OCI-LY1 (cell line): ENCODE results near the gene TMEM18.

Experiments
- H2AFZ ChIP-seq: fragments of 200-600 bp; sonication (generic), shearing (Covaris generic); 2 replicates; pipeline ENCODE4 v1.6.0; 2014; ENCODE audit warnings: antibody characterized with exemption, mild to moderate bottlenecking, low read length
- H3F3A ChIP-seq: fragments of 200-600 bp; sonication (generic), shearing (Covaris generic); 2 replicates; pipeline ENCODE4 v1.6.0; 2014; ENCODE audit warnings: mild to moderate bottlenecking, antibody characterized with exemption, low read length, moderate library complexity; ENCODE audit not compliant: insufficient read depth
- H3K27ac ChIP-seq: fragments of 200-600 bp; sonication (generic); 2 replicates; pipeline ENCODE4 v1.5.1; 2014; ENCODE audit warnings: low read length, mixed run types, mild to moderate bottlenecking, low read depth; ENCODE audit not compliant: poor library complexity, severe bottlenecking
- H3K27me3 ChIP-seq: fragments of 200-600 bp; sonication (generic); 2 replicates; pipeline ENCODE4 v1.6.0; 2014; ENCODE audit warnings: antibody characterized with exemption, mild to moderate bottlenecking, low read length, moderate library complexity; ENCODE audit not compliant: insufficient read depth
- H3K36me3 ChIP-seq: fragments of 200-600 bp; sonication (generic); 2 replicates; pipeline ENCODE4 v1.6.1; 2014; ENCODE audit warnings: mild to moderate bottlenecking, antibody characterized with exemption, low read length, moderate library complexity, mixed read lengths; ENCODE audit not compliant: insufficient read depth
- H3K4me1 ChIP-seq: fragments of 200-600 bp; sonication (generic); 2 replicates; pipeline ENCODE4 v1.5.1; 2014; ENCODE audit warnings: mild to moderate bottlenecking, low read length, moderate library complexity; ENCODE audit not compliant: insufficient read depth, severe bottlenecking
- H3K4me2 ChIP-seq: fragments of 200-600 bp; sonication (generic), shearing (Covaris generic); 2 replicates; pipeline ENCODE4 v1.6.1; 2014; ENCODE audit warnings: low read length
- H3K4me3 ChIP-seq: fragments of 200-600 bp; sonication (generic); 2 replicates; pipeline ENCODE4 v1.5.1; 2014; ENCODE audit warnings: low read length, low read depth, mild to moderate bottlenecking, mixed read lengths; ENCODE audit not compliant: poor library complexity, severe bottlenecking
- H3K79me2 ChIP-seq: fragments of 200-600 bp; shearing (Covaris generic); 2 replicates; pipeline ENCODE4 v1.6.1; 2016; ENCODE audit warnings: mixed run types, low read length, mixed read lengths; ENCODE audit not compliant: insufficient read depth
- H3K9ac ChIP-seq: fragments of 200-600 bp; sonication (generic), shearing (Covaris generic); 2 replicates; pipeline ENCODE4 v1.6.1; 2014; ENCODE audit warnings: mild to moderate bottlenecking, low read length, mixed read lengths
- H3K9me2 ChIP-seq: fragments of 200-600 bp; sonication (generic), shearing (Covaris generic); 2 replicates; pipeline ENCODE4 v1.6.1; 2014; ENCODE audit warnings: low read depth, mild to moderate bottlenecking, low read length, mixed read lengths
- H3K9me3 ChIP-seq: fragments of 200-600 bp; shearing (Covaris generic); 2 replicates; pipeline ENCODE4 v1.6.1; 2014; ENCODE audit warnings: low read length, mixed read lengths
- H4K20me1 ChIP-seq: fragments of 200-600 bp; sonication (generic), shearing (Covaris generic); 2 replicates; pipeline ENCODE4 v1.6.0; 2016; ENCODE audit warnings: mild to moderate bottlenecking, low read length; ENCODE audit not compliant: insufficient read depth
- EZH2 ChIP-seq: fragments of 200-600 bp; sonication (generic), shearing (Covaris generic); IDR thresholded peaks from 2 replicates; pipeline ENCODE4 v1.8.0; 2017; ENCODE audit warnings: borderline replicate concordance, mixed run types, mild to moderate bottlenecking, antibody characterized with exemption, low read length, moderate library complexity, mixed read lengths
- TF ChIP-seq, protein P1 (sequence below): fragments of 200-600 bp; sonication (generic), shearing (Covaris generic); IDR thresholded peaks from 2 replicates; pipeline ENCODE4 v1.5.1; 2017; ENCODE audit warnings: mild to moderate bottlenecking, antibody characterized with exemption, low read length, moderate library complexity, mixed read lengths

TMEM18 gene

DNA sequence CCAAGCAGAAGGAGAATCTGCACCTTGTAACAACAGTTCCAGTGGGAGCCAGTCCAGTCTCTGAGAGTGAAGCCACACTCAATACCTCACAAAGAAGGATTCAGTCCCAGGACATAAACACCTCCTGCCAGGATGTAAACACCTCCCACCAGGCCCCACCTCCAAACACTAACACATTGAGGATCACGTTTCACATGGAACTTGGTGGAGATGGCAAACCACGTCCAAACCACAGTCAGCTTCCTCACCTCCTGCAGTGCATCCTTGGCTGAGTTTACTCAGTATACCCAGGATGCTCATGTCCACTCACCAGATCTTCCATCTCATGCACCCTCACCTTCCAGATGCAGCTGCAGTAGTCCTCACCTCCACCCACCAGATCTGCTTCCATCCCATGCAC lies 37.8 kb upstream of the TMEM18 start:
- H3K79me2 ChIP-seq: no peaks in the 10 kb centered on the region
- H3K4me2 ChIP-seq: no peak overlapping the region
- no peaks in the 10 kb centered on the region for H3F3A ChIP-seq
- H3K27ac ChIP-seq: no peak overlapping the region
- no peak overlapping the region for H3K9ac ChIP-seq
- H3K27me3 ChIP-seq: no peaks in the 10 kb centered on the region
- H3K36me3 ChIP-seq: no peaks in the 10 kb centered on the region
- H3K4me1 ChIP-seq: no peaks in the 10 kb centered on the region
- no peak overlapping the region for H2AFZ ChIP-seq
- H3K9me3 ChIP-seq: no peaks in the 10 kb centered on the region
- TF ChIP-seq, protein P1, sequence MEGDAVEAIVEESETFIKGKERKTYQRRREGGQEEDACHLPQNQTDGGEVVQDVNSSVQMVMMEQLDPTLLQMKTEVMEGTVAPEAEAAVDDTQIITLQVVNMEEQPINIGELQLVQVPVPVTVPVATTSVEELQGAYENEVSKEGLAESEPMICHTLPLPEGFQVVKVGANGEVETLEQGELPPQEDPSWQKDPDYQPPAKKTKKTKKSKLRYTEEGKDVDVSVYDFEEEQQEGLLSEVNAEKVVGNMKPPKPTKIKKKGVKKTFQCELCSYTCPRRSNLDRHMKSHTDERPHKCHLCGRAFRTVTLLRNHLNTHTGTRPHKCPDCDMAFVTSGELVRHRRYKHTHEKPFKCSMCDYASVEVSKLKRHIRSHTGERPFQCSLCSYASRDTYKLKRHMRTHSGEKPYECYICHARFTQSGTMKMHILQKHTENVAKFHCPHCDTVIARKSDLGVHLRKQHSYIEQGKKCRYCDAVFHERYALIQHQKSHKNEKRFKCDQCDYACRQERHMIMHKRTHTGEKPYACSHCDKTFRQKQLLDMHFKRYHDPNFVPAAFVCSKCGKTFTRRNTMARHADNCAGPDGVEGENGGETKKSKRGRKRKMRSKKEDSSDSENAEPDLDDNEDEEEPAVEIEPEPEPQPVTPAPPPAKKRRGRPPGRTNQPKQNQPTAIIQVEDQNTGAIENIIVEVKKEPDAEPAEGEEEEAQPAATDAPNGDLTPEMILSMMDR: no peak
- no peak for TF ChIP-seq EZH2
- H3K9me2 ChIP-seq: no peaks in the 10 kb centered on the region
- H3K4me3 ChIP-seq: no peak overlapping the region
- no peaks in the 10 kb centered on the region for H4K20me1 ChIP-seq

GRCh38 chr2:714005-714741 lies 37.0 kb upstream of the TMEM18 start:
- no peak overlapping the region for H3K4me3 ChIP-seq
- H3K36me3 ChIP-seq: no peaks in the 10 kb centered on the region
- H3K27me3 ChIP-seq: no peaks in the 10 kb centered on the region
- no peaks in the 10 kb centered on the region for H3K9me2 ChIP-seq
- no peak overlapping the region; the same call in 1 of the 2 replicates for H3K4me2 ChIP-seq
- no peaks in the 10 kb centered on the region for H3K79me2 ChIP-seq
- no peak overlapping the region for H3K9ac ChIP-seq
- H3K9me3 ChIP-seq: no peaks in the 10 kb centered on the region
- H3F3A ChIP-seq: no peaks in the 10 kb centered on the region
- H3K27ac ChIP-seq: no peak overlapping the region
- H4K20me1 ChIP-seq: no peaks in the 10 kb centered on the region
- no peaks in the 10 kb centered on the region for H3K4me1 ChIP-seq
- no peak for TF ChIP-seq EZH2
- TF ChIP-seq, protein P1: peak; percentile 79
- H2AFZ ChIP-seq: no peak overlapping the region

DNA sequence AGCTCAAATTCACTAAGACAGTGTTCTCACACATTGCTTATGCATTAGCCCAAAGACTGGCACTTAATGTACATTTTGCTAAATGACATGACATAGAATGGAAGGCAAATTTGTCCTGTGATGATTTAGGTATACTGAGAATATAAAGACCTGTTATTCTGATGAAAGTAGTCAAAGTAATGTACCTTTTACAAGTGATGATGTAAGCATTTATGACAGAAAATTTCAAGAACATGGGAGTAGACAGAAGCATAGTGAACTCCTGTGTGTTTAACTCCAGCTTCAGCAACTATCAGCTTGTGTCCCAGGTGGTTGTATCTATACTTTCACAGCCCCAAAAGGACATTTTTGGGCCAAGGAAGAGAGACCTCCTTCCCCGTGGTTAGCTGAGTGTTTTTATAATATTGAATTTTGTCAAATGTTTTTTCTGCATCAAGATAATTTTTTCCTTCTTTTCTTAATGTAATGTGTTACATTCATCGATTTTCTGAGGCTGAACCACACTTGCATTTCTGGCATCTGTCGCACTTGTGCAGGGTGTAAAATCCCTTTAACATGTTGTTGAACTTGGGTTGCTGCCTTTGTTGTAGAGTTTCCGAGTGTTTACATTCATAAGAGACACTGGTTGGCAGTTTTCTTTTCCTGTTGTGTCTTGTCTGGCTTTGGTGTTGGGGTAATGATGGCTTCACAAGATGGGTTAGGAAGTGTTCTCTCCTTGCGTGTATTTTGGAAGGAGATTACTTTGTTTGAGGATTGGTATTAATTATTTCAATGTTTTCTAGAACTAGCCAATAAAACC lies 33.9 kb upstream of the TMEM18 start:
- Histone ChIP-seq H3K27ac (no peak overlapping the region), H3K27me3 (no peaks in the 10 kb centered on the region), H3K9me3 (no peaks in the 10 kb centered on the region), H3K4me1 (no peaks in the 10 kb centered on the region), H3F3A (no peaks in the 10 kb centered on the region), H3K4me3 (no peak overlapping the region), H3K4me2 (no peak overlapping the region), H3K9me2 (no peaks in the 10 kb centered on the region), H2AFZ (no peak overlapping the region), H3K79me2 (no peaks in the 10 kb centered on the region), H4K20me1 (no peaks in the 10 kb centered on the region), H3K9ac (no peak overlapping the region), H3K36me3 (no peaks in the 10 kb centered on the region)
- TF ChIP-seq EZH2: no peak
- TF ChIP-seq, protein P1: no peak
